HG02798 (cell line): ENCODE measurements around the gene TSPYL6.
"Not testable (repeated sequence)": the region's sequence is repeated elsewhere in the genome, so short reads cannot be mapped to it uniquely, and the experiment has no call there.

Source experiments
- ATAC-seq: cut with Tn5 transposase; IDR thresholded peaks from one replicate; pipeline ENCODE4 v1.9.1; 2021; ENCODE audit warnings: mild to moderate bottlenecking; ENCODE audit not compliant: unreplicated experiment, poor library complexity

Gene TSPYL6

DNA sequence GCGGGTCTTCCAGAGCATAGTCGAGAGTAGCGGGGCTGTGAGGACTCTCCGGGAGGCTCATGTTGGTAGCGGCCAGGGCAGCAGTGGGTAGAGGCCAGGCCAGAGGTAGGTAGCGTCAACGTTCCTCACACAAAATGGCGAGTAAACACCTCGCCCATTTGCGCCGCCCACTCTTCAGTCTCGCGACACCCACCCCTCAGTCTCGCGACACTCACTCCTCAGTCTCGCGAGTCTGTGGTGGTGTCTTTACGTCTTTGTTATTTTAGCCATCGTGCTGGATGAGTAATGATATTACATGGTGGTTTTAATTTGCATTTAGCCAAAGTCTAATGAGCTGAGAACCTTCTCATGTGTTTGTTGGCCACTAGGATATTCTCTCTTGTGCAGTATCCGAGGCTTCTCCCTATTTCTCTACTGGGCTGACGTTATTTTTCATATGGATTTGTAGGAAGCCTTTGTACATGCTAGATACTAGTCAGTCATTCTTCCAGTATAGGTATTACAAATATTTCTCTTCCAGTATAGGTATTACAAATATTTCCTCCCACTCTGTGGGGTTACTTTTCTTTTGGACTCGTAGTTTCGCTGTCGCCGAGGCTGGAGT lies at the start of gene TSPYL6:
TSPYL6 (minus strand) TSS at position 139 of the 604 bp plus-strand sequence; CDS start at position 61, 78 bp downstream.
- ATAC-seq = no peak

DNA sequence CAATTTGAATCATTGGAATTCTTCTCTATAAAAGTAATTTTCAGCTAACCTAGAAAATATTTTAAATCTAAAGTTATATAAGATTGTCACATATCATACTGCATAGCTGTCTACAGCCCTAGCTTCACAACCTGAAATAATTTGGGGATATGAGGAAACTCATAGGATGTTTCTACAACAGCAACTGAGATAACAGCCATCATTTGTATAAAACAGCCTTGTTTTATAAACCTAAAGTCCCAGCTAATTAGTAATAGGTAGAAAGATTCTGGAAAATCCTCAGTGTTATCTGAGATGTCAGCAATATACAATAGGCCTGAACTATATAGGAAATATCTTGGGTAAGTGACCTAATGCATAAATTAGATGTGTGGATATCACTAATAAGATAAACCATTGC lies 47.6 kb upstream of the TSPYL6 start:
- no peak for ATAC-seq

DNA sequence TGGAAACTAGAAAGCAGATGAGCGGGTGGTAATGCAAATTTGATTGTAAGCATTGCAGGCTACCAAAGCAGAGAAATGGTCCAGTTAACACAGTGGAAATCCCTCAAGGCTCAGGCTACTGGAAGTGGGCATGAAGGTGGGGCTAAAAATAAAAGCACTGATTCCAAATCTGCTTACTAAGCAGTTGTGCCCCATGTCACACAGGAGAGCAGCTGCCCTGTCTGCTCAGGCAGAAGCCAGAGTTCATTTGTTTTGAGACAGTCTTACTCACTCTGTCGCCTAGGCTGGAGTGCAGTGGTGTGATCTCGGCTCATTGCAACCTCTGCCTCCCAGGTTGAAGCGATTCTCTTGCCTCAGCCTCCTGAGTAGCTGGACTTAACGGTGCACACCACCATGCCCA lies 42.5 kb upstream of the TSPYL6 start:
- ATAC-seq = no peak

DNA sequence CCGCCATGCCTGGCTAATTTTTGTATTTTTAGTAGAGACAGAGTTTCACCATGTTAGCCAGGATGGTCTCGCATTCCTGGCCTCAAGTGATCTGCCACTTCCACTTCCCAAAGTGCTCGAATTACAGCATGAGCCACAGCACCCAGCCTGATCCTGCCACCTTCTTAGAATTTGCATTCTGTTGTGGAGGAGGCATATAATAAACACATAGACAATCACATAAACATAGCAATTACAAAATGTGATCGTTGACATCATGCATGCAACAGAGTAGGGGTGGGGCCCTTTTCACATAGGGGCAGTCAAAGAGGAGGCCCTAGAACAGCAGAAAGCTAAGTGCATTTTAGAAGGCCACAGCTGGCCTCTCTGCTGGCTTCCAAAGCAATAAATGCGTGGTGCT lies 39.9 kb upstream of the TSPYL6 start:
- ATAC-seq = no peak

DNA sequence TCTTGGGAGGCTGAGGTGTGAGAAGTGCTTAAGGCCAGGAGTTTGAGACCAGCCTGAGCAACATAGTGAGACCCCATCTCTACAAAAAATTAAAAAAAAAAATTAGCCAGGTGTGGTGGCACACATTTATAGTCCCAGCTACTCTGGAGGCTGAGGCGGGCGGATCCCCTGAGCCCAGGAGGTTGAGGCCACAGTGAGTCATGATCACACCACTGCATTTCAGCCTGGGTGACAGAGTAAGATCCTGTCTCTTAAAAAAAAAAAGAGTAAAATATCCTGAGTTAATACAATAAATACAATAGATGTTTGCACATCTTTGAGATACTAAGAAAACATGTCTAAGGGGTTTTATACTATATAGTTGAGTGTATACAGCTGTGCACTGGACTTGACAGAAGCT lies 38.6 kb upstream of the TSPYL6 start:
- ATAC-seq = not testable (repeated sequence)

DNA sequence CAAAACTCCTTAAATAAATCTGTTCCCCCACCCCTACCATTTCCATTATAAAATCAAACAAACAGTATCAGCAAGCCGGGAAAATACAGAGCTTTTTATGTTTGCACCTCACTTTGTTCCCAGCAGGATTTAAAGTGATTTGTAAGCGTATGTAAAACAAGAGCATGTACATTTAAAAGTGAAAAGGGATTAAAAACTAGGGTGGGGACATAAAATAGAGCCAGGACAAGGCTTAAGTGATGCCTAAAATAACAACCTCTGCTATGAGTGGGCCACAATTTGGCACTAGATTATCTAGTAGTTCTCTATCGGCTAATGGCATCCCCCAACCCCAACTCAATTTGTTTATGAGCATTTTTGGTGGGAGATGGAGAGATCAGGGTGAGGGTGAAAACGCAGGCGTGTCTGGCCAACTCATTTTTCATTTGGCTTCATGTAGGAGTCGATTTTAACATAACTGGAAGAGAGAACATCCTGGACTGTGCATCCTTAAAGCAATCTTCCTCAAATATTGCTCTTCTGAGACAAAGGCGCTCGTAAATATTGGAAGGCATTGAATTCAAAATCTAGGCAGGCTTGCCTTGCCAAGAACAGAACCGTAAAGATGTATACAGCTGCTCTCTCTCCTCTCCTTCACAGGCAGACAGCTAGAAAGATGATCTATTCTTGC lies 34.5 kb upstream of the TSPYL6 start:
- ATAC-seq = no peak

DNA sequence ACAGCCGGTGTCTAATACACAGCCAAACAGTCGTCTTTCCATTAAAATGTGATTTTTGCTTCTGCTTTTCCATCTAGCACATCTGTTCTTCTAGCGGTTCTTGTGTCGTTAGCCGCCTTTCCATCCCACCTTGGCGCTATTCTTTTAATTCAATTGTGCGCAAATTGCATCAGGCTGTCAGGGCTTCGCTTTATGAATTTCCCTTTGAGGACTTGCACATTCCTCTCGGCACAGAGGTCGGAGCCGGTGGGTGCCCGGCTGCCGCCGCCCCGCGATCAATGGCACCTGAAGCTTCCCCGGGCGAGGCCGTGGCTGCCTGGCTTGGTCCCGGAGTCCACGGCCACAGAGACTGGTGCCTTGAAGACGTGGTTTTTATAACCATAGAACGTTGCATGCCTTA lies 33.9 kb upstream of the TSPYL6 start:
- ATAC-seq = no peak

DNA sequence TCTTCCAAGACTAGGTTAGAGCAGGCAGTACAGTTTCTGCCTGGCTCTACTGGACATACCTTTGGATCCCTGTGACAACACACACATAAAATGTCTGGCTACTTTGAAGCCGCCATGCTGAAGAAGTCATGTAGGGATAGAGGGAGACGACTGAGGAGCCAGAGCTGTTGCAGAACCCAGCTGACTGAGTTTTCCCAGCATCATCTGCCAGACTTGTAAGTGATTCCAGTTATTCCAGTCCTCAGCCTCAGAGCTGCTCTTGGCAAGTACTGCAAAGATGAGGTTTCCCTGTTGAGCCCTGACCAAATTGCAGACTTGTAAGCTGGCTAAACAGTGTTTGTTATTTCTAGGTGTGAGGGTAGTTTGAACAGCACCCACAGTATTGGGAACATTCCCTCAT lies 31.5 kb upstream of the TSPYL6 start:
- ATAC-seq = no peak

DNA sequence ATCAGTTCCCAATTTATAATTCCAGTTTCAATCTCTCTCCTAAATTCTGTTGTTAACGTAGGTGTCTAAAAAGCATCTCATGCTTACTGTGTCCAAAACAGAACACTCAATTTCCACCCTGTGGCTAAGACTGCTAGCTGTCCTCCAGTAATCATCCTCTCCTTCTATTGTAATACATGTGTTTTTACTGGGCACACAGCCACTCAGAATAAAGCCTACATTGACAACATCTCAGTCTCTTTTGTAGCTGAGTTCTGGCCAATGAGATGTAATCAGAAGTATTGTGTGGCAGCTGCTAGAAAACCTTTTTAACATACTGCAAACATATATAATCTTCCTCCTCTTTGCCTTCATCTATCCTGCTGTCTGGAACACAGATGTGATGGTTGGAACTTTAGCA lies 29.4 kb upstream of the TSPYL6 start:
- ATAC-seq = no peak

DNA sequence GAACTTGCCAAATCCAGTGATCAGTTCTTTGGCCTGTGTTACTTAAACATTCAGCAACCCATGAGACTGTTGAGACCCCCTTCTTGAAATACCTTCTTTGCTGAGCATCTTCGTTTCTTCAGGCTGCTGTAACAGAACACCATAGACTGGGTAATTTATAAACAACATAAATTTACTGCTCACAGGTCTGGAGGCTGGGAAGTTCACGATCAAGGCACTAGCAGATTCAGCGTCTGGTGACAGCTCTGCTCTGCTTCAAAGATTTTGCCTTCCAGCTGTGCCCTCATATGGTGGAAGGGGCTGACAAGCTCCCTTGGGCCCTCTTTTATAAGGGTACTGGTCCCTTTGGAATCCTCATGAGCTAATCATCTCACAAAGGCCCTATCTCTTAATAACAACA lies 28.8 kb upstream of the TSPYL6 start:
- no peak for ATAC-seq

DNA sequence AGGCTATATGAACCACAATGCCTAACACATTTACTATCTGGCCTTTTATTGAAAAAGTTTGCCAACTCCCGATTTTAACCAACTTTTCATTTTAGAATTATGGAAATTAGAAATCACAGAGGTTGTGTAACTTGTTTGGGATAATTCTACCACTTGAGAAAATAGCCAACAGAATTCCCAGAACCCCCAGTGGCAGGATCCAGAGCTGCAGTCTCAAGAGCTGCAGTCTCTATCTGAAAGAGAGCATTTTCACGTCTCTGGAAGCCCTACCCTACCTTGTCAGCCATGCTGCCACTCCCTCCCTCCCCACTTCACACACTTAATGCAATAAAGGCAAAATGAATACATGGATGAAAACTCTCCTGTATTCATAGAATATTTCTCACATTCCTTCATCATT lies 23.4 kb upstream of the TSPYL6 start:
- no peak for ATAC-seq

DNA sequence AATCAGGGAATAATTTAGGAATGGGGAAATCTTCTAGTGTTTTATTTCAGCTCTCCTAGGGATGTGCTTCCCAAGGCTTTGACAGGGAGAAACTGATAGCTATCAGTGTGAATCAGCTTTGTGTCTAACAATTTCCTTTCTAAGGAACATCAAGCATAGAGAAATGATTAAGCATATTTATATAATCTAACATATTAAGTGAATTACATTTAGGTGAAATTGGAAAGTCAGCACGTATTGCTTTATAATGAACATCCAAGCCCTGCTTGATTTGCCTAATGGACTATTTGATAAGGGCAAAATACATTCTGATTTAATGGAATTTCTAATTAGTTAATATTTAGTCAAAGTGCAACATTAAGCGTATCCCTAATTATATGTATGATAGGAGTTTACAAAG lies 19.5 kb upstream of the TSPYL6 start:
- ATAC-seq = no peak

DNA sequence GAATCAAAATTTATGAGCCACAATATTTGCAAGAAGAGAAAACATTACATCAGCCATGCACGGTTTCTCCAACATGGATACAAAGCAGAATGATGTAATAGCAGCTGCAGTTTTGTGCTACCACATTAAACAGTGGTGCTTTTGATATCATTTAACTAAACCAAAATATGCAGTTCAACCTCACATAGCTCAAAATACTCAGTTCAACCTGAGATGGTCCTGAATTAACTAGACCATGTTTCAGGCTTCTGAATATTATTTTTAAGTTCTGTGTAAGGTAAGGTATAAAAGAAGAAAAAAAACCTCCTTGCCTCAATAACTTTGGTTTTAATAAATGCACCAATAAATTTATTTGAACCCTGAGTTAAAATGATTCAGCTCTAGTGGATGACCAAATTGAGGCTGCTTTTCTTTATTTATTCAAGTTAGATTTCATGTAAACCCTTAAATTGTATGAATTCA lies 18.8 kb upstream of the TSPYL6 start:
- ATAC-seq = no peak

DNA sequence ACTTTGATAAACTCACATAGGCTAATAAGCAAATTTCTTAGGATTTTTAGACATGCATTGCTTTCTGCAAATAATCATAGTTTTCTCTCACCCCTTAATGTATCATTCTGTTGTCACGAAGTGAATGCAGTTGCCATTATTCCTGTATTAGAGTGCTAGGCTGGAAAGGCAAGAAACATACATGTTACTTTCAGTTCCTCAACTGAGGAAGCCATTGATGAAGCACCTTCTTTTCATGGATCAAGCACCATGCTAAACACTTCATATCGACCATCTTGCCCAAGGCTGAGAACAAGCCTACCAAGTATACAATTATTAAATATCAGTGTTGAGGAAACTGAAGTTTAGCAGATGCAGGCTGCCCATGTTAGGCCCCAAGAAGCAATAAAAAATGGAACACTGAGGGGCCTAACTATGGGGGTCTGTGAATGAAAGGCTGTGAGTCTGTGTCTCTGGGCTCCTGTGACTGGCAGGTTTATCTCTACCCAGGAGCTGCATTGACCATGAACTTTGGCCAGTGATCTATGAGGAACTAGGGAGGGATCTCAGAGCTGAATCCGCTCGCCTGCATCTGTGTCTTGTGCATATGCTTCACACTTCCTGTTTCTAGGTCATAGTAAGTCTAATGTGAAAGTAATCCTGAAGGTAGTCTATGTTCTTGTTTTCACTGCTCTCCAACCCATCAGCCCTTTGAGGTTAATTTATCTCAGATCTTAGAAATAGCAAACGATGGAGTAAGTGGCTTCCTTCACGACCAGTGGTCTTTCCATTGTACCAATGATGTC lies 16.0 kb upstream of the TSPYL6 start:
- ATAC-seq = peak; percentile 95

DNA sequence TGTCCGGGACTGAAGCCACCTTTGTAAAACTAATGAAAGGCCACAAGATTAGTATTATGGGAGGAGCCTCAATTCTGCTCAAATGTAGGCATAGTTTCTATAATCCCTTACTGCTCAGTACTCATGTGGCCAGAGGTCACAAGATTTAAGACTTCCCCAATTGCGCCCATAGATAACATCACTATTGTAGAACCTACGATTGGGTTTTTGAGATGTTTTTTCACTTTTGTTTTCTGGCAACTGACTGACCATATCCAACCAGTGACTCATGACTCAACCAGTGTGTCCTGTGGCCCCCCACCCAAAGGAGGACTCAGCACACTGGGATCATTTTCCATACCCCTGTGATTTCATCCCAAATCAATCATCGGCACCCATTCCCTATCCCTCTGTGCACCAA lies 15.2 kb upstream of the TSPYL6 start:
- ATAC-seq = peak; percentile 39

DNA sequence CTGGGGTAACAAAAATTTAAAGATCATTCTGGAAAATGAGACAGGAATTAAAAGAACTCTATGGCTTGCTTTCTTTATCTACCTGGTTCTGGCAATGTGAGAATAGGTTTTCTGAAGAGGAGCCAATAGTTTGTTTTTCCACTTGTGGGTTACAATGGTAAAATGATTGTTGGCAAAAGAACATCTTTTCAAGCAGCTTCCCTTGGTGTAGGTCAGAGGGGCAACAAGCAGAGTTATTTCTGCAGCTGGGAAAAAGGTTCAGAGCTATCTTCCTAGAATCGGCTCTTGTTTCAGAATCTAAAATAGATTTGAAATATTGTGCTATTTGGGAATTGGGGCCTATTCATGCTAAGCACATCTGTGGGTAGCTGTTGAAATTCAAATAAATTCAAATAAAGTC lies 11.5 kb upstream of the TSPYL6 start:
- no peak for ATAC-seq

DNA sequence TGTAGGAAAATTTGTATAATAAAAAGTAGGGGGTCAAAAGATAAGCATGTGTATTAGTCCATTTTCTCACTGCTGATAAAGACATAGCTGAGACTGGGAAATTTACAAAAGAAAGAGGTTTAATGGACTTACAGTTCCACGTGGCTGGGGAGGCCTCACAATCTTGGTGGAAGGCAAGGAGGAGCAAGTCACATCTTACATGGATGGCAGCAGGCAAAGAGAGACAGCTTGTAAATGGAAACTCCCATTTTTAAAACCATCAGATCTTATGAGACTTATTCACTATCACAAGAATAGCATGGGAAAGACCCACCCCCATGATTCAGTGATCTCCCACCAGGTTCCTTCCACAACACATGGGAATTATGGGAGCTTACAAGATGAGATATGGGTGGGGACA lies 9.1 kb upstream of the TSPYL6 start:
- ATAC-seq = not testable (repeated sequence)

DNA sequence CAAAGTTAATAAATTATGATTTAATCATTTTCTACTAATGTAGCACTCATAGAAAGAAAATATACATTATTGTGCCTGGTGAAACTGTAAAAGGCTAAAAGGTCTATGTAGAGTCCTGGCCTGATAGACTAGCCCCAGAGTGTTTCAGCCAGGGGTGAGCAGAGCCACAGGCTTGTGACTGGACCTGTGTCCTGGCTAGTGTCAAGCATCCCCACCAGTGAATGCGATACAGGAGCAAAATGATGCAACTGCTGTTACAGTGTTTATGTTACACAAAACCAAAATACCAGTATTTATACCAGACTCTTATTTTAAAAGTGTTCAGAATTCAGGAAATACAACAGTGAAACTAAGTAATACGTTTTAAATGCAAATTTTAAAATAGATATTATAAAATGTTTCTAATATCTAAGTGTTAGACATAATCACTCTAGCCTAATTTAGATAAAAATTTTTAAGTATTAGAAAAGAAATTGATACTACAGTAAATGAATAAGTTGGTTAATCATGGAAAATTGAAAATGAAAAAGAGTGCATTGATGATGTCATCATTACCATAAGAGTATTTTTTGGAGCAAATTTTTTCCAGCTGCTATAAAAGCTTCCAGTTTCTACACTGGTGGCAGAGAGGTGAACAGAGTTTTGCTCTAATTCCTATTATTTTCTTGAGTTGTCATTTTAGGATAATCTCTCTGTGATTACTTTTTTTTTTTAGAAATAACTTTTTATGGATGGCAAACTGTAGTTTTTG lies 6.2 kb upstream of the TSPYL6 start:
- ATAC-seq = no peak

DNA sequence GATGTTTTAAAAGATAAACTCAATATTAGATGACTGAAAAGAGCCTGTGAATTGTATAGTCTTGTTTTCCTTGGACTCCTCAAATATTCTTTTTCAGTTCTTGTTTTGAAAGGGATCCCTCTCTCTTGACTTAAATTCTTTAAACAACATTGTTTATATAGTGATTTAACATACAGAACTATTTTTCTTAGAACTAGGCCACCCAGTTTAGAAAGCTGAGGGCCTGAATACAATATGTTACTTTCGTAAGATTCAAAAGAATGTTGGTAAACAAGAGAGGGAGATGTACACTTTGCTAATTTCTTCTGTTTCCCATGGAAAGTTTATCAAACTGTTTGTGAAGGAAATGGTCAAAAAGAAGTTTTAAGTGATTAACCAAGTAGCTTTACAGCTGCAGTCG lies 5.5 kb upstream of the TSPYL6 start:
- ATAC-seq = no peak

DNA sequence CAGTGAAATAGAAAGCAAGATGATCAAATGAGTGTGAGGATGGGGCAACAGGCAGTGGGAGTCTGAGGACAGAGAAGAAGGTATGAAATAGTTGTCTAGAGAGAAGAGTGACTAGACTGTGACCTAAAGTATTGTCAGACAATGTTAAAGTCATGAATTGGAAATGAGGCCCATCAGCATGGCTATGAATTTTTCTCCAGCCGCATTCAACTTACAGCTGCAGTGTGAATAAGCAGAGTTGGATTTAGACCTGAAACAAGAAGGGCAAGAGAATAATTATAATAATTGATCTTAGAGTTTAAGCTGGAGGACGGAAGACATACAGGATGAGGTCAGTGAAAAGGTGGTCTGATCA lies 4.2 kb upstream of the TSPYL6 start:
- no peak for ATAC-seq
